IPS-18a (cell line): Measurements from ENCODE around the gene GTPBP2.
"Not testable (repeated sequence)": the region's sequence is repeated elsewhere in the genome, so short reads cannot be mapped to it uniquely, and the experiment has no call there.

Source experiments
- H3K27ac ChIP-seq: one replicate; pipeline ENCODE4 v1.5.1; 2013; ENCODE audit warnings: low read length
- H3K27me3 ChIP-seq: one replicate; pipeline ENCODE4 v1.6.1; 2013; ENCODE audit warnings: mild to moderate bottlenecking, low read length; ENCODE audit not compliant: control insufficient read depth, insufficient read depth
- H3K36me3 ChIP-seq: one replicate; pipeline ENCODE4 v1.6.1; 2013; ENCODE audit warnings: low read depth, low read length; ENCODE audit not compliant: control insufficient read depth
- H3K4me1 ChIP-seq: one replicate; pipeline ENCODE4 v1.6.1; 2013; ENCODE audit warnings: low read depth, low read length; ENCODE audit not compliant: control insufficient read depth
- H3K4me3 ChIP-seq: one replicate; pipeline ENCODE4 v1.5.1; 2013; ENCODE audit warnings: low read length
- H3K9ac ChIP-seq: one replicate; pipeline ENCODE4 v1.6.1; 2013; ENCODE audit warnings: mild to moderate bottlenecking, low read length, moderate library complexity
- H3K9me3 ChIP-seq: one replicate; pipeline ENCODE4 v1.6.1; 2013; ENCODE audit warnings: low read depth, low read length; ENCODE audit not compliant: control insufficient read depth

GTPBP2 gene

GRCh38 chr6:43648248-43648647 lies 19.2 kb upstream of the GTPBP2 start:
- no peak overlapping the region for H3K27ac ChIP-seq
- no peaks in the 10 kb centered on the region for H3K9me3 ChIP-seq
- H3K4me1 ChIP-seq, result peaks cover 4% of the 10 kb centered on the region
- no peak overlapping the region for H3K4me3 ChIP-seq
- no peaks in the 10 kb centered on the region for H3K36me3 ChIP-seq
- H3K9ac ChIP-seq, result no peak overlapping the region
- no peaks in the 10 kb centered on the region for H3K27me3 ChIP-seq

- Histone ChIP-seq H3K27ac (no peak overlapping the region), H3K9ac (no peak overlapping the region), H3K27me3 (no peaks in the 10 kb centered on the region), H3K4me1 (peaks cover 4% of the 10 kb centered on the region), H3K9me3 (no peaks in the 10 kb centered on the region), H3K36me3 (no peaks in the 10 kb centered on the region), H3K4me3 (no peak overlapping the region)
Measured at GRCh38 chr6:43647613-43648012, 18.5 kb upstream of the GTPBP2 start.

GRCh38 chr6:43645613-43645964 lies 16.5 kb upstream of the GTPBP2 start:
- H3K4me1 ChIP-seq, result peaks cover 4% of the 10 kb centered on the region
- H3K27me3 ChIP-seq, result no peaks in the 10 kb centered on the region
- H3K4me3 ChIP-seq, result peak overlapping the region; percentile 70
- H3K36me3 ChIP-seq, result peaks cover 8% of the 10 kb centered on the region
- H3K9ac ChIP-seq, result peak overlapping the region; percentile 9
- H3K9me3 ChIP-seq, result no peaks in the 10 kb centered on the region
- H3K27ac ChIP-seq, result no peak overlapping the region

GRCh38 chr6:43644940-43645612 lies 16.0 kb upstream of the GTPBP2 start, which contains the start of gene RSPH9:
TSS of gene RSPH9 (plus strand) at chr6:43645036. CDS start at chr6:43645099, 63 bp downstream.
- Histone ChIP-seq H3K36me3 (peaks cover 14% of the 10 kb centered on the region), H3K4me3 (peak within 1 kb of the TSS; percentile 70), H3K9me3 (no peaks in the 10 kb centered on the region), H3K4me1 (peaks cover 4% of the 10 kb centered on the region), H3K9ac (peak within 1 kb of the TSS; percentile 9), H3K27ac (no peak within 1 kb of the TSS), H3K27me3 (no peaks in the 10 kb centered on the region)

- Histone ChIP-seq H3K9me3 (no peaks in the 10 kb centered on the region), H3K9ac (no peak overlapping the region), H3K27me3 (no peaks in the 10 kb centered on the region), H3K4me1 (peaks cover 10% of the 10 kb centered on the region), H3K27ac (no peak overlapping the region), H3K4me3 (no peak overlapping the region), H3K36me3 (peaks cover 30% of the 10 kb centered on the region)
Measured at GRCh38 chr6:43639984-43640800, 11.1 kb upstream of the GTPBP2 start.

- Histone ChIP-seq H3K9me3 (no peaks in the 10 kb centered on the region), H3K27ac (peak overlapping the region; percentile 78), H3K36me3 (peaks cover 28% of the 10 kb centered on the region), H3K4me3 (peak overlapping the region; percentile 97), H3K27me3 (no peaks in the 10 kb centered on the region), H3K9ac (peak overlapping the region; percentile 92), H3K4me1 (peaks cover 6% of the 10 kb centered on the region)
Measured at GRCh38 chr6:43636308-43636659, 7.2 kb upstream of the GTPBP2 start.

GRCh38 chr6:43635387-43636307 lies 6.6 kb upstream of the GTPBP2 start, which contains the start of gene MAD2L1BP:
TSS of gene MAD2L1BP (plus strand) at chr6:43635840. CDS start at chr6:43635876, 36 bp downstream.
- Histone ChIP-seq H3K9ac (peak within 1 kb of the TSS; percentile 92), H3K4me1 (peaks cover 6% of the 10 kb centered on the region), H3K36me3 (peaks cover 23% of the 10 kb centered on the region), H3K27ac (peak within 1 kb of the TSS; percentile 78), H3K27me3 (no peaks in the 10 kb centered on the region), H3K9me3 (no peaks in the 10 kb centered on the region), H3K4me3 (peak within 1 kb of the TSS; percentile 97)

GRCh38 chr6:43634702-43635303 lies 5.7 kb upstream of the GTPBP2 start:
- H3K9me3 ChIP-seq, result no peaks in the 10 kb centered on the region
- no peak overlapping the region for H3K9ac ChIP-seq
- peaks cover 14% of the 10 kb centered on the region for H3K36me3 ChIP-seq
- no peak overlapping the region for H3K27ac ChIP-seq
- no peaks in the 10 kb centered on the region for H3K27me3 ChIP-seq
- peaks cover 6% of the 10 kb centered on the region for H3K4me1 ChIP-seq
- H3K4me3 ChIP-seq, result no peak overlapping the region

GRCh38 chr6:43633002-43633401 lies 3.9 kb upstream of the GTPBP2 start:
- H3K27ac ChIP-seq, H3K27me3 ChIP-seq, H3K36me3 ChIP-seq, H3K9me3 ChIP-seq, H3K9ac ChIP-seq, H3K4me3 ChIP-seq, H3K4me1 ChIP-seq: not testable (repeated sequence)

GRCh38 chr6:43630980-43631619 lies 2.0 kb upstream of the GTPBP2 start:
- Histone ChIP-seq H3K9ac (no peak overlapping the region), H3K4me3 (no peak overlapping the region), H3K27ac (no peak overlapping the region), H3K36me3 (peaks cover 7% of the 10 kb centered on the region), H3K4me1 (peaks cover under 1% of the 10 kb centered on the region), H3K9me3 (no peaks in the 10 kb centered on the region), H3K27me3 (no peaks in the 10 kb centered on the region)
